PC-9 (cell line): Measurements from ENCODE around the gene PIK3R1. TPM values are rescaled to one million over a fixed set of nuclear protein-coding genes. Genes with fewer than 3 reads are reported as not detected.

ENCODE experiments used
- BruUV-seq: library from RNA; stranded (reverse); fragments of 400-500 nt; replicated peaks from 2 replicates; lab custom pipeline; 2021; lab: Mats Ljungman, UMichigan
- CTCF ChIA-PET: fragments of 300-600 bp; sonication (Branson Sonifier 250); formaldehyde crosslinking; loops from one replicate; lab custom pipeline; 2022; ENCODE audit warnings: antibody characterized with exemption; lab: Charles Lee
- POLR2A ChIA-PET: fragments of 300-600 bp; sonication (Branson Sonifier 250); formaldehyde crosslinking; loops from one replicate; lab custom pipeline; 2022; ENCODE audit warnings: antibody characterized with exemption; ENCODE audit not compliant: unreplicated experiment; lab: Charles Lee
- DNase-seq, 2 experiments: peaks; one replicate each; pipeline versions ENCODE4 v3.0.0 to v3.0.0-alpha.2; 2015 to 2022; ENCODE audit warnings: mixed read lengths in 1 of 2
- H2AFZ ChIP-seq: fragments of 200-600 bp; sonication (generic); 2 replicates; pipeline ENCODE4 v1.8.1; 2017; ENCODE audit warnings: antibody characterized with exemption
- H3F3A ChIP-seq: fragments of 200-600 bp; sonication (generic); 2 replicates; pipeline ENCODE4 v1.8.1; 2017; ENCODE audit warnings: antibody characterized with exemption, mild to moderate bottlenecking, low read depth; ENCODE audit not compliant: insufficient read depth
- H3K27ac ChIP-seq: fragments of 200-600 bp; sonication (generic); 2 replicates; pipeline ENCODE4 v1.6.1; 2016; ENCODE audit warnings: mixed run types
- H3K27me3 ChIP-seq: fragments of 200-600 bp; sonication (generic); 2 replicates; pipeline ENCODE4 v1.6.1; 2016; ENCODE audit warnings: low read depth, mixed run types; ENCODE audit not compliant: insufficient read depth
- H3K36me3 ChIP-seq: fragments of 200-600 bp; sonication (generic); 2 replicates; pipeline ENCODE4 v1.6.1; 2016; ENCODE audit warnings: low read depth, mixed run types
- H3K4me1 ChIP-seq: fragments of 200-600 bp; sonication (generic); replicated peaks from 2 replicates; pipeline ENCODE4 v1.6.1; 2016; ENCODE audit warnings: mixed run types; ENCODE audit not compliant: insufficient read depth
- H3K4me2 ChIP-seq: fragments of 200-600 bp; sonication (generic); 2 replicates; pipeline ENCODE4 v1.6.1; 2017; ENCODE audit warnings: mixed run types
- H3K4me3 ChIP-seq: fragments of 200-600 bp; sonication (generic); 2 replicates; pipeline ENCODE4 v1.6.1; 2016; ENCODE audit warnings: mixed run types
- H3K79me2 ChIP-seq: fragments of 200-600 bp; sonication (generic); 2 replicates; pipeline ENCODE4 v1.6.1; 2017; ENCODE audit warnings: low read depth, mixed run types
- H3K9me2 ChIP-seq: fragments of 200-600 bp; sonication (generic); 2 replicates; pipeline ENCODE4 v1.8.1; 2017; ENCODE audit warnings: mild to moderate bottlenecking; ENCODE audit not compliant: insufficient read depth
- H3K9me3 ChIP-seq: fragments of 200-600 bp; sonication (generic); 2 replicates; pipeline ENCODE4 v1.8.1; 2016; ENCODE audit warnings: low read depth; ENCODE audit not compliant: insufficient read depth
- H4K20me1 ChIP-seq: fragments of 200-600 bp; sonication (generic); 2 replicates; pipeline ENCODE4 v1.8.1; 2017; ENCODE audit not compliant: insufficient read depth
- CTCF ChIP-seq: fragments of 200-600 bp; sonication (generic); conservative IDR thresholded peaks from 2 replicates; pipeline ENCODE4 v1.6.1; 2017; ENCODE audit warnings: mixed run types, antibody characterized with exemption, mild to moderate bottlenecking, moderate library complexity
- EZH2 ChIP-seq: fragments of 200-600 bp; sonication (generic); IDR thresholded peaks from 2 replicates; pipeline ENCODE4 v1.8.0; 2017; ENCODE audit warnings: antibody characterized with exemption, low read depth
- intact Hi-C: fragments of 100-400 bp; cut with micrococcal nuclease; formaldehyde crosslinking; loops from one replicate; pipeline ENCODE4 v1.10.0; 2022; ENCODE audit not compliant: unreplicated experiment
- total RNA-seq: library from RNA; stranded (reverse); gene quantifications from 2 replicates; pipeline ENCODE4 v1.2.3, GENCODE V29; 2021

PIK3R1 gene
- total RNA-seq, 1 experiment from 2014 or later: 15.9 TPM

DNA sequence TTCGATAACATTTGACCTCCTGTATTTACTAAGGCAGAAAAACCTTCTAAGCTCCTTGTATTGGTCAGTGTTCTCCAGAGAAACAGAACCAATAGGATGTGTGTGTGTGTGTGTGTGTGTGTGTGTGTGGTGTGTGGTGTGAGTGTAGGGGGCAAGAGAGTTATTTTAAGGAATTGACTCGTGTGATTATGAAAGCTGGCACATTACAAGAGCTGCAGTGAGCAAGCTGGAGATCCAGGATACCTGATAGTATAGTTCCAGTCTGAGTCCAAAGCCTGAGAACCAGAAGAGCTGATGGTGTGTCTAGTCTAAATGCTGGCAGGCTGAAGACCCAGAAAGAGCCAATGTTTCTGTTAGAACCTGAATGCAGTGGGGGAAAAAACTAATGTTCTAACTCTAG, 21.2 kb upstream of the PIK3R1 start:
- H4K20me1 ChIP-seq: no peaks in the 10 kb centered on the region
- 0 out of 2 replicates have a peak, but pooled peaks cover 3% of the 10 kb centered on the region for H3K9me3 ChIP-seq
- no peaks in the 10 kb centered on the region for H3K9me2 ChIP-seq
- H3K36me3 ChIP-seq: no peaks in the 10 kb centered on the region
- no peaks in the 10 kb centered on the region for H3K79me2 ChIP-seq
- no peak overlapping the region for H3K4me2 ChIP-seq
- ChIA-PET POLR2A (no interaction called here), CTCF (no interaction called here)
- no peak overlapping the region for H2AFZ ChIP-seq
- intact Hi-C loops: no loop called here
- 0 out of 2 replicates have a peak, but pooled peaks cover 4% of the 10 kb centered on the region for H3K27me3 ChIP-seq
- no TSS peak for BruUV-seq
- no peak for DNase-seq
- no peak overlapping the region for H3K27ac ChIP-seq
- H3K4me1 ChIP-seq: no peaks in the 10 kb centered on the region
- H3K4me3 ChIP-seq: no peak overlapping the region
- no peaks in the 10 kb centered on the region for H3F3A ChIP-seq
- TF ChIP-seq CTCF (no peak), EZH2 (no peak)

- no peaks in the 10 kb centered on the region for H3K4me1 ChIP-seq
- H3K9me3 ChIP-seq: 0 out of 2 replicates have a peak, but pooled peaks cover 3% of the 10 kb centered on the region
- 0 out of 2 replicates have a peak, but pooled peaks cover 4% of the 10 kb centered on the region for H3K27me3 ChIP-seq
- ChIA-PET POLR2A (no interaction called here), CTCF (no interaction called here)
- H3F3A ChIP-seq: no peaks in the 10 kb centered on the region
- no peak for DNase-seq
- H3K4me3 ChIP-seq: no peak overlapping the region
- H3K9me2 ChIP-seq: no peaks in the 10 kb centered on the region
- no peaks in the 10 kb centered on the region for H3K36me3 ChIP-seq
- H4K20me1 ChIP-seq: no peaks in the 10 kb centered on the region
- H3K79me2 ChIP-seq: no peaks in the 10 kb centered on the region
- H2AFZ ChIP-seq: no peak overlapping the region
- BruUV-seq: no TSS peak
- no peak overlapping the region for H3K27ac ChIP-seq
- no peak overlapping the region for H3K4me2 ChIP-seq
- intact Hi-C loops: no loop called here
- no peak for TF ChIP-seq CTCF
- TF ChIP-seq EZH2: no peak
Measured at GRCh38 chr5:68195137-68195536, 20.4 kb upstream of the PIK3R1 start.

- intact Hi-C loops: no loop called here
- no peak for TF ChIP-seq CTCF
- TF ChIP-seq EZH2: no peak
- H3K9me3 ChIP-seq: 0 out of 2 replicates have a peak, but pooled peaks cover 3% of the 10 kb centered on the region
- 0 out of 2 replicates have a peak, but pooled peaks cover 4% of the 10 kb centered on the region for H3K27me3 ChIP-seq
- ChIA-PET CTCF (no interaction called here), POLR2A (no interaction called here)
- H3K4me3 ChIP-seq: no peak overlapping the region
- no peaks in the 10 kb centered on the region; the same call in 1 of the 2 replicates for H3K4me1 ChIP-seq
- H3K27ac ChIP-seq: no peak overlapping the region
- no peak overlapping the region for H3K4me2 ChIP-seq
- no peaks in the 10 kb centered on the region for H3K79me2 ChIP-seq
- no peaks in the 10 kb centered on the region for H3K9me2 ChIP-seq
- H3K36me3 ChIP-seq: no peaks in the 10 kb centered on the region
- no peak overlapping the region for H2AFZ ChIP-seq
- DNase-seq: no peak
- H4K20me1 ChIP-seq: no peaks in the 10 kb centered on the region
- no TSS peak for BruUV-seq
- H3F3A ChIP-seq: no peaks in the 10 kb centered on the region
Measured at GRCh38 chr5:68196876-68197275, 18.7 kb upstream of the PIK3R1 start.
